Activated CD8-positive, alpha-beta memory T cell treated with anti-CD3 and anti-CD28 coated beads for 4 hours (primary cell): ENCODE data around the gene OPHN1.
"Not testable (repeated sequence)": the region's sequence is repeated elsewhere in the genome, so short reads cannot be mapped to it uniquely, and the experiment has no call there.

Experiments
- DNase-seq, 2 donors: peaks; one replicate each; pipeline ENCODE4 v3.0.0-alpha.2; 2020; ENCODE audit warnings: low read depth in 2 of 2

The OPHN1 gene

GRCh38 chrX:68421636-68422035 is 11.7 kb downstream of the OPHN1 start:
- no peak for DNase-seq

- DNase-seq = no peak
Observed at GRCh38 chrX:68420559-68420958, 12.7 kb downstream of the OPHN1 start.

DNA sequence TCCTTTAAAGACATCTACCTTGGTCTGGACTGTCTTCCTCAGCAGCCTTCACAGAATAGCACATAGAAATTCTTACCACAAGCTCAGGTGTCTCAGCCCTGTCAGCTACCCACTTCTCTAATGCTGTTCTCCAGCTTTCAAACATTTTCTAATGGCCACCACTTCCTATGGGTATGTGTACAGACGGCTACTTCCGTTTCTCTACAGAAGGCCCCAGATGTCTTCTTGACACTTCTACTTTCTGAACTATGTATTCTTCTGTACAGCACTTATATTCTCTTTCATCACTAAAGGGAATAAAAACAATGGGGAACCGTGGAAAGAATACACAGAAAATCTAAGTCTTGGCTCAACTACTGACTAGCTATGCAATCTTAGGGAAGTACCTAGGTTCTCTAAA is 13.3 kb downstream of the OPHN1 start:
- no peak for DNase-seq

- no peak for DNase-seq
Observed at GRCh38 chrX:68417651-68418050, 15.6 kb downstream of the OPHN1 start.

GRCh38 chrX:68416592-68416991 is 16.7 kb downstream of the OPHN1 start:
- DNase-seq = no peak

- no peak for DNase-seq
Observed at GRCh38 chrX:68415316-68415715, 18.0 kb downstream of the OPHN1 start.

GRCh38 chrX:68413254-68413653 is 20.0 kb downstream of the OPHN1 start:
- DNase-seq = no peak

DNA sequence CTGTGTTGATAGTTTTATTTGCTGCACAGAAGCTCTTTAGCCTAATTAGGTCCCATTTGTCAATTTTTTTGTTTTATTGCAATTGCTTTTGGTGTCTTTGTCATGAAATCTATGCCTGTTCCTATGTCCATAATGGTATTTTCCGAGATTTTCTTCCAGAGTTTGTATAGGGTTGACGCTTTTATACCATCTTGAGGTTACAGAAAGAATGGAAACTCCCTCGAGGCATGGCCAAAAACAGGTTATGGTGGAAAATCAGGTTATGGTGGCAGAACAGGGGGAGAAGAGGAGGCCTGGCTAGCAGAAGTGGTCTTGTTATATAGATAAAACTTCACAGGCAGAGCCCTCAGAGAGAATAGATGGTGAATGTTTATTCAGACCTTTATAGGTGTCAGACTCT is 21.6 kb downstream of the OPHN1 start:
- DNase-seq = no peak

DNA sequence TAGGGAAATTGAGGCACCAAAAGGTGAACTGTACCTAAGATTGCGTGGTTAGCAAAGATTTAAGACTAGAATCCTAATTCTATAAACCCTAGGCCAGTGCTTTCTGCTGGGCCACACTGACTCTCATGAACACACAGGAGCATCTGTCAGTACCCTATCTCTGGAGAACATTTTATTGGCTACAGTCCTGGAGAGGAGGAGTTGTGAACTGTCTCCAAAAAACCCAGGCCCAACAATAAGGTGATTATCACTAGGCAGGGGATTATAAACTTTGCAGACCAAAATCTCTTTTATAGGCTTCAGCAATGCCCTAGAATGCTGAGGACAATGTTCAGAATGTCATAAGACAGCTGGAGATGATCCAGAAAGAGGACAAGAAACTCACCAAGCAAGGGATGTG is 24.1 kb downstream of the OPHN1 start:
- no peak for DNase-seq

- DNase-seq = no peak
Observed at GRCh38 chrX:68403522-68403921, 29.8 kb downstream of the OPHN1 start.

- DNase-seq = no peak
Observed at GRCh38 chrX:68403038-68403437, 30.3 kb downstream of the OPHN1 start.

DNA sequence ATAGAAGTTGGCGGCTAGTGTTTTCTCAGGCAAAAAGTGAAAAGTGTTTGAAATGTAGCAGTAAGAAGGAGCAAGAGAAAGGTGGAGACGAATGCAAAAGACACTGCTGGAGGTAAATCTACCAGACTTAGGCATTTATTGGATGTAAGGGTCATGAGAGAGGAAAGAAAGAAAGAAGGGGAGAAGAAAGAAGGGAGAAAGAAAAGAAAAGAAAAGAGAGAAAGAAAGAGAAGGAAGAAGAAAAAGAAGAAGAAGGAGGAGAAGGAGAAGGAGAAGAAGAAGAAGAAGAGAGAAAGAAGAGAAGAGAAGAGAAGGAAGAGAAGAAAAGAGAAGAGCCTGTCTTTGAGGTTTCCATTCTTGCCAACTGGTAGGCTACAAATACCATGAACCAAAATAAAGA is 31.2 kb downstream of the OPHN1 start:
- no peak for DNase-seq

DNA sequence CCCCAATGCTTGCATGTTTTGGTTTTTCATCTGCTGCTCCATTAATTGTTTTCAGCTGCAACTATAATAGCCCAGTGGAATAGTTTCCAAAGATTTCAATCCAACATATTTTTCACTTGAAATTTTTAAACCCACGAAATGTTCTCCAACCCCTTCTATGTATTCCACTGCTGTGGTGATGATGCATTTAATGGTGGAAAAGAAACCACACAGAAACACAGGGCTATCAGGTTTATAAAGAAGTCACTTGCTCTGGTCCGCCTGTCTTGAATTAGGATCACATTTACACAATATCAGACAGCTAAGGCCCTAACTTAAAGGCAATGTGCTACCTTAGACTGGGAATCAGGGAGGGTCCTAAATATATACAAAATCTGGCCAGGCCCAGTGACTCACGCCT is 35.0 kb downstream of the OPHN1 start:
- DNase-seq = no peak

DNA sequence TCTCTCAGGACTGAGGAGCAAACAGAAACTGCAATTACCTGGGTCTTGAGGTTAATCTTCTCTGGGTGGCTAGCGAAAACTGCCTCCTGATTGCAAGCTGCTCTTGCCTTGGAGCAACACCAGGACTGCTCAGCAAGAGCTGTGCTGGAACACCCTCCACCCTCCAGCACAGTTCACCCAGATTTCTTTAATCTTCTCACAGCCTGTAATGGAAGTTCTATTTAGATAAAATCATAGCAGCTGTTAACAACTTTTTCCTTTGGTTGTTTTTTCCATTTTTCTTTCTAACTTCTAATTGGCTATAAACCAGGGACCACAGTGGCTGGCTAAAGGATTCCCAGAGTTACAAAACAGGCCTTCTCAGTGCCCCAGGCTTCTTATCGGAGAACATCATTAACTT is 36.3 kb downstream of the OPHN1 start:
- DNase-seq = no peak

GRCh38 chrX:68389419-68389960 is 43.8 kb downstream of the OPHN1 start:
- DNase-seq = not testable (repeated sequence)

- DNase-seq = no peak
Observed at GRCh38 chrX:68387776-68388175, 45.5 kb downstream of the OPHN1 start.

GRCh38 chrX:68383540-68383939 is 49.8 kb downstream of the OPHN1 start:
- DNase-seq = no peak

DNA sequence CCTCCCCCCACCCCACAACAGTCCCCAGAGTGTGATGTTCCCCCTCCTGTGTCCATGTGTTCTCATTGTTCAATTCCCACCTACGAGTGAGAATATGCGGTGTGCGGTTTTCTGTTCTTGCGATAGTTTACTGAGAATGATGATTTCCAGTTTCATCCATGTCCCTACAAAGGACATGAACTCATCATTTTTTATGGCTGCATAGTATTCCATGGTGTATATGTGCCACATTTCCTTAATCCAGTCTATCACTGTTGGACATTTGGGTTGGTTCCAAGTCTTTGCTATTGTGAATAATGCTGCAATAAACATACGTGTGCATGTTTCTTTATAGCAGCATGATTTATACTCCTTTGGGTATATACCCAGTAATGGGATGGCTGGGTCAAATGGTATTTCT is 55.7 kb downstream of the OPHN1 start:
- not testable (repeated sequence) for DNase-seq

- no peak for DNase-seq
Observed at GRCh38 chrX:68376373-68376772, 56.9 kb downstream of the OPHN1 start.

- no peak for DNase-seq
Observed at GRCh38 chrX:68375803-68376202, 57.5 kb downstream of the OPHN1 start.

DNA sequence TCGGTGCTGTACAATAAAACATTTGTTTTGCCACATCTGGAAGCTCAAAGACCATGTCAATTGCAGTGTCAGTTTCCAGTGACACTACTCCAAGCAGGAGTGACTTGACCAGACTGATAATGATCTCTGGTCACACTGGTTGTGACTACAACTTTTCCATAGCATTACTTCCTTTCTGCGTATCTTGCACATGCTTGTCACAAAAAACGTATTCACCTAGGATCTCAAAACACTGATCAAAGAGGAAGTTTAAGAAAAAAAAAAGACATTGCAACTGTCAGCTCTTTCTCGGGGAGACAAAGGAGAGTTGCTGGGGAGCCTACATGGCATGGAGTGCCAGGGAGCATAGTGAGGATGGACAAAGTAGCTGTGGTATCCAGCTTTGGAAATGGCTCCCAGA is 60.6 kb downstream of the OPHN1 start:
- no peak for DNase-seq

GRCh38 chrX:68369559-68369958 is 63.7 kb downstream of the OPHN1 start:
- no peak for DNase-seq

- DNase-seq = no peak
Observed at GRCh38 chrX:68365341-68365740, 68.0 kb downstream of the OPHN1 start.

- no peak for DNase-seq
Observed at GRCh38 chrX:68363984-68364383, 69.3 kb downstream of the OPHN1 start.

DNA sequence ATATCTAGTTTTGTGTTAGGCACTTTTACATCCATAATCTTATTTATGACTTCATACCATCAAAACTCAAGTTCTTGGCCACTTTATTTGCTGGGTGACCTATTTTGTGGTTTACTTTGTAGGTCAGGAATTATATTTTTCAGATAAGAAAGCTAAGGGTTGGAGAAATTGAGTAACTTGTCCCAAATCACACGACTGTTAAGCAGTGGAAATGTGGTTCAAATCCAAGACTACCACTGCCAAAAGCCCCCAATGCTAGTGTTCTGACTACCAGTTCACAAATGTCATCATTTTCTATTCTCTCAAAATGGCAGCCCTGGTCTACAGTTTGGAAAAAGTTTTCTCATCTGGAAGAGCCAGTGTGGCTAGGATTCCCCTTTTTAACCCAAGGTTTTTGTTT is 74.6 kb downstream of the OPHN1 start:
- no peak for DNase-seq
